CD4-positive, alpha-beta T cell treated with Interferon gamma for 1 hour (primary cell): ENCODE data around the gene TNS4.

Experiments used
- DNase-seq: peaks from one replicate; pipeline ENCODE4 v3.0.0-alpha.2; 2020

Gene TNS4

DNA sequence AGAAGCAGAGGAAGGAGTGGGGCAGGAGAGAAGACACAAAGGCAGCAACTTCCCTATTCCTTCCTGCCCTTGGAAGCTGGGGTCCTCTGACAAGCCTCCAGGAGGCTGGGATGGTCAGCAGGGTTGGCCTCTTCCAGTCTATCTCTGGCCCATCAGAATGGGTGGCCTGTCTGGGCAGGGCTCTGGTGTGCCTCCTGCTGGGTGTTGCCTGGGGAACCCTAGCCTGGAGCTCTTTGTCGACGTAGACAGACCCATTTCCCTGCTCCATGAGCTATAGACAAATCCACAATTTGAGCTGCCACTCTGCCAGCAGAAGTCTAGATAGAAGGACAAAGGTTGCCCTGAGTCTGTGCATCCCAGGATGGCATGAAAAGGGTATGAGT is 46.8 kb downstream of the TNS4 start:
- DNase-seq: no peak

DNA sequence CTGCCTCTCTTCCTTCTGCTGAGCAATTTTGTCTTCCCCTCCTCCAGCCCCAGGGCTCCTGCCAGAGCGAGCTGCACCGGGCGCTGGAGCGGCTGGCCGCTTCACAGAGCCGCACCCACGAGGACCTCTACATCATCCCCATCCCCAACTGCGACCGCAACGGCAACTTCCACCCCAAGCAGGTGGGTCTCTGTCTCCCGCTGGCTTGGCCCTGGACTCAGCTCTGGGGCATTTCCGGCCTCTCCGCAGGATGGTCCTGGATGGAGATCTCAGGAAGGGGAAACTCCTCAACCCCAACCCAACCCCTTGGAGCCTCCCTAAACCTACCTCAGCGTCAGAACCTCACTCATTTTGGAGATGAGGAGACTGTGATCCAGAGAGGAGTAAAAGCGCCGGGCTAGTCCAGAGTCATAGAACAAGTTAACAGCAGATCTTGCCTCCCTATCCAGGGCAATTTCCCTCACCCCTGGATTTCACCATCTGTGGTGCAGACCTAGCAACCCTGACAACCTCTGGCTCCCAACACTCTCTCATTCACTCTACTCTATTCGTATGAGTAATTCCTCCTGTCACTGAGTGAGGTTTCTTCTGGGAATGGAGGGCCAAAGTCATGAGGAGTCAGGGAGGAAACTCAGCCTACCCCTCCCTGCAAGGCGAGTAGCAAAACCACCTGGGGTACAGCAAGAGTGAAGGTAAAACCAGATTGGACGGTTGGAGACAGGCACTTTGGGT is 47.4 kb downstream of the TNS4 start:
- no peak for DNase-seq

DNA sequence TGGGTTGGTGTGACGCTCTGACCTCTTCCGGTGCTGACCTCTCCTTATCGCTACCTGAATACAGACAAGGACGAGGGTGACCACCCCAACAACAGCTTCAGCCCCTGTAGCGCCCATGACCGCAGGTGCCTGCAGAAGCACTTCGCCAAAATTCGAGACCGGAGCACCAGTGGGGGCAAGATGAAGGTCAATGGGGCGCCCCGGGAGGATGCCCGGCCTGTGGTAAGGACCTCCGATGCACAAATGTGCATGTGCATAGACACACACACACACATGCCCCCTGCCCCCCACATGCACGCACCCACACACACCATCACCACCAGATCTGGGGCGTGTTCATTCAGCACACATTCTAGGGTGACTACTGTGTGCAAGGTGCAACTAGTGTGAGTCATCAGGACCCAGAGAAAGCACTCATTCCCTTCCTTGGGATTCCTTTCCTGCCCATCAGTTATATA is 48.5 kb downstream of the TNS4 start:
- DNase-seq: no peak

- no peak for DNase-seq
Measured at GRCh38 chr17:40452216-40452787, 49.1 kb downstream of the TNS4 start.

- no peak for DNase-seq
Measured at GRCh38 chr17:40451420-40451819, 50.0 kb downstream of the TNS4 start.

GRCh38 chr17:40450175-40450574 is 51.2 kb downstream of the TNS4 start:
- DNase-seq: peak; percentile 14

DNA sequence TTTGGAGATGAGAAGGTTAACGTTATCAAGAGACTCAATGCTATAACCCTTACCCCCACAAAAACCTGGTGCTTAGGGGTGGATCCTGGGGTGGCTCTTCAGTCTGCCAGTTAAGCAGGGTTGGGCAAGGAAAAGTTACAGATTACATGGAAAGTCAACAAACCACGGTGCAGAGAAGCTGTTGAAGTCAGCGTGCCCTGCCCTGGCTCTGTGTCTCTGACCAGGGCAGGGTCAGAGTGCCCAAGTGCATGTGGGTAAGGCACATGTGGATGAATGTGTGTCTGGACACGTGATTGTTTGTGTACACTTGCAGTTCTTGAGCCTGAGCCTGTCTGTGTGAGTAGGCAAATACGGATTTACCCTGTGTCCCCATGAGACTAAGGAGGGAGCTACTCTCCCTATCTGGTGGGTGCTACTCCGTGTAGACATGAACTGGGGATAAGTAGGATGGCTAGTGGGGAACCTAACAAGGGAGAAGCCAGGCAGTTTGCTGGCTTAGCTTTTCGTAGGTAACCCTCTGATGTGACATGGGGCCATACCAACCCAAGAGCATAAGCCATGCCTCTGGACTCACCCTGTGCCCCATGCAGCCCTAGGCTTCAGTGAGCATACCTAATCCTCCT is 52.7 kb downstream of the TNS4 start:
- no peak for DNase-seq

DNA sequence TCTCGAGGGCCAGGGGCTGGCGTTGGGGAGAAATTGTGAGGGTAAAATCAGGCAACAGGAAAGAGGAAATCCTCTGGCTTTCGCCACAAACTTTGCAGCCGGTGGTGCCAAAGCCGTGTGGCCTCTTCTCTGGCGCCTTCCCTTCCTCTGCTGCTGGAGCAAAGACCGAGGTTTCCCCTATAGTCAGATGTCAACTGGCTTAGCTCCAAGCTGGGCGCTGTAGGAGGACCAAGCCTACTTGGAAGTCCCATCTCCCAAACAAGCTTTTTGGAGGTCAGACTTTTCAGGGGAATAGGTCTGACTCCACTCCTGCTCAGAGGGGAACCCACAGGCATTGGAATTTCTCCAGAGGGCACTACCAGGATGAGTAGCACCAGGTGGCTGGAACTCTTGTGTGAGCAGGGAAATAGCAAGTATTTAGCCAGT is 53.2 kb downstream of the TNS4 start:
- DNase-seq: no peak

DNA sequence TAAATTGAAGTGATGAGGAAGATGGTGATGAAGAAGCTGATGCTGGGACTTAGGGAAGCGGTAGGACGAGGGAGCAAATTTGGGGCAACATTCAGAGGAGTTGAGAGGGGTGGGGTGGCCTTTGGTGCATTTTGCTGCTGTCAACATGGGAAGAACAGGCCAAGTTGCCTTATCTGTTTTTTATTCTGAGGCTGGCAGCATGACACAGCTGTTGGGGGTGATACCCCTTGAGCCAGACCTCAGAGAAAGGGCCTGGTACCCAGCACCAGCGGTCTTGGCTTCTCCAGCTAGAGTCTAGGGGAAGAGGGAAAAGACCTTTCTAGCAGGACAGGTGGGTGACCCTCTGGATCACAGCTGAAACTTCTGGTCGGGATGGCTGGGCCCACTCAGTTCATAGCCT is 53.6 kb downstream of the TNS4 start:
- DNase-seq: no peak

DNA sequence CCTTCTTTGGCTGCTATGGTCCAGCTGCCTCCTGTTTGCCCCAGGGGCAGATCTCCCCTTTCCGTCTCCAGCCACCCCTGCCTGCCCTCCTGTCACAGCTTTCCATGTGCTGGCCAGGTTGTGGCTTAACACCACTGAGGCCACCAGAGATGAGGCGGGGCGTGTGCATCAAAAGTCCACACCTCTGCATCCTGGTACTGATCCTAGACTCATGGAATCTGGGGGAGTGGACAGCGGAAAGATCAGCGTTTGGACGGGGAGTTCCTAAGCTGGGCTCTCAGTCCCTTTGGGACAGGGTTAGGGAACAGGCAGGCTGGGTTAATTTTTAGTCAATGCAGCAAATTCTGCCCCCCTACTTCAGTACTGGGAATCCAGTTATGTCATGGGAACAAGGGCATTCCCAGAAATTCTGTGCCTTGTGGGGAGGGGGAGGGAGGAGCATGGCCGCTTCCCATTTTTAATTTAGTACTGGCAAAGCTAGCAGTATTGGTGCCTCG is 54.2 kb downstream of the TNS4 start:
- no peak for DNase-seq

DNA sequence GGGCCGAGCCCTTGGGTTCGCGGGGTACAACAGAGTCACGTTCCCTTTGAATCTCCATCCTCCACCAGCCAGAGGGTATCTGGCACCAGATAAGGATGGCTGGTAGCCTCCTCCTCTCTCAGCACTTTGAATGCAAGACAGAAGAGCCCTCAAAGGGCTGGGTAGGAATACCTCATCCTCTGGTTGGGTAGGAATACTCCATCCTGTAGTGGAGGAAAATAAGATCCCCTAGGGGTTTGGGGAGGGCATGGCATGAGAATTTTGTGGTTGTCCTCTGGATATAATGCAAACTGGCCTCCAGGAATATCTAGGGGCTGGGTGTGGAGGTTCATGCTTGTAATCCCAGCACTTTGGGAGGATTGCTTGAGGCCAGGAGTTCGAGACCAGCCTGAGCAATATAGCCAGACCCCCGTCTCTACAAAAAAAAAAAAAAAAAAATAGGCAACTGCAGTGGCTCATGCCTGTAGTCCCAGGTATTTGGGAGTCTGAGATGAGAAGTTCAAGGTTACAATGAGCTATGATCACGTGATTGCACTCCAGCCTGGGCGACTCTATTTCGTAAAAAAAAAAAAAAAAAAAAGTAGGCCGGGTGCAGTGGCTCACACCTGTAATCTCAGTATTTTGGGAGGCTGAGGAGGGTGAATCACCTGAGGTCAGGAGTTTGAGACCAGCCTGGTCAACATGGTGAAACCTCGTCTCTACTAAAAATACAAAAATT is 55.5 kb downstream of the TNS4 start:
- no peak for DNase-seq

DNA sequence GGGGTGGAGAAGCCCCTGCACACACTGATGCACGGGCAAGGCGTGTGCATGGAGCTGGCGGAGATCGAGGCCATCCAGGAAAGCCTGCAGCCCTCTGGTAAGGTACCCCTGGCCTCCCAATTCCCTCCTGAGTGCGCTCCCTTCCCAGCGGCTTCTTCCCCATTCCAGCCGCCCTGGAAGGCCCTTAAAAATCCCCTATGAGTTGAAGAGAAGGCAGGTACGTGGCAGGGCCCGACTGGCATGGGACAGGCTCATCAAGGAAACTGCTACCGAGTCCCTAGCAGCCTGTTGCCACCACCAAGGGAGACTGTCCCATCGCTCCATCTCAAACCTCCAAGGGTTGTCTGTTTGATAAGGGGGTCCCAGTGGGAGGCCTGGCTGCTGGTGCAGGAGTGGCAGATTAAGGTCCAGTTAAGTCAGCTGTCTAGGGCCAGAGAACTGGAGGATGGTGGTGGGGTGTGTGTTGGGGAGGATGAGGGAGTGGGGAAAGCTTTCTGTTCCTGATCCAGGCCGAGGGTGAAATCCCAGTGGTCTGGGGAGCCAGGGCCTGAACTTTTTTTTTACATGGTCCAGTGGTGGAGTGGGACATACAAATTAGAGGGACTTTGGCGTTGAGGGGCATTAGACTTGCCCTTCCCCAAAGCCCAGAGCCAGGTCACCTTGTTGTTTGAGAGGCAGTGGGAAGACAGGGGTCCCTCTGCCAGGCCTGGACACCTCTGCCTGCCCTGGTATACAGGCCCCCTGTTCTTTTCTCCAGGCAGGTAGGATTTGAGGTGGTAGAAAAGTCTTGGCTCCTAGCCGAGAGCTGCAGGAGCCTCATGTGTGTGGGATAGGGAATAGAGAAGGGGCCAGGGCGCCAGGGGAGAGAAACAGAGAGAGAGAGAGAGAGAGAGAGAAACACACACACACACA is 57.2 kb downstream of the TNS4 start:
- no peak for DNase-seq

DNA sequence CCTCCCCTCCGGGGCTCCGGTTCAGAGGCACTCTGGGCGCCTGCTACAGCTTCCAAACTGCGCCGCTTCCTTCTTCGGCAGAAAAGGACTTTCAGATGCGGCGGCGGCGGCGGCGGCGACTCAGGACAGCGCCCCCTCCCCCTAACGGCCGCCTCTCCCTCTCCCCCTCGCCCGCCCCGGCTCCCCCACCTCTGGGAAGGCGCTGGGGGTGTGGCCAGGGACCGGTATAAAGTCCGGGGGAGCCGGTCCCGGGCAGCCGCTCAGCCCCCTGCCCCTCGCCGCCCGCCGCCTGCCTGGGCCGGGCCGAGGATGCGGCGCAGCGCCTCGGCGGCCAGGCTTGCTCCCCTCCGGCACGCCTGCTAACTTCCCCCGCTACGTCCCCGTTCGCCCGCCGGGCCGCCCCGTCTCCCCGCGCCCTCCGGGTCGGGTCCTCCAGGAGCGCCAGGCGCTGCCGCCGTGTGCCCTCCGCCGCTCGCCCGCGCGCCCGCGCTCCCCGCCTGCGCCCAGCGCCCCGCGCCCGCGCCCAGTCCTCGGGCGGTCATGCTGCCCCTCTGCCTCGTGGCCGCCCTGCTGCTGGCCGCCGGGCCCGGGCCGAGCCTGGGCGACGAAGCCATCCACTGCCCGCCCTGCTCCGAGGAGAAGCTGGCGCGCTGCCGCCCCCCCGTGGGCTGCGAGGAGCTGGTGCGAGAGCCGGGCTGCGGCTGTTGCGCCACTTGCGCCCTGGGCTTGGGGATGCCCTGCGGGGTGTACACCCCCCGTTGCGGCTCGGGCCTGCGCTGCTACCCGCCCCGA is 58.0 kb downstream of the TNS4 start, which contains the start of gene IGFBP4:
Gene IGFBP4 (plus strand): TSS at position 255 of the 792 bp plus-strand sequence. CDS start 286 bp downstream, at position 541.
- peak; percentile 72 for DNase-seq

GRCh38 chr17:40442392-40443195 is 58.8 kb downstream of the TNS4 start:
- no peak for DNase-seq

- DNase-seq: no peak
Measured at GRCh38 chr17:40440166-40440565, 61.3 kb downstream of the TNS4 start.

DNA sequence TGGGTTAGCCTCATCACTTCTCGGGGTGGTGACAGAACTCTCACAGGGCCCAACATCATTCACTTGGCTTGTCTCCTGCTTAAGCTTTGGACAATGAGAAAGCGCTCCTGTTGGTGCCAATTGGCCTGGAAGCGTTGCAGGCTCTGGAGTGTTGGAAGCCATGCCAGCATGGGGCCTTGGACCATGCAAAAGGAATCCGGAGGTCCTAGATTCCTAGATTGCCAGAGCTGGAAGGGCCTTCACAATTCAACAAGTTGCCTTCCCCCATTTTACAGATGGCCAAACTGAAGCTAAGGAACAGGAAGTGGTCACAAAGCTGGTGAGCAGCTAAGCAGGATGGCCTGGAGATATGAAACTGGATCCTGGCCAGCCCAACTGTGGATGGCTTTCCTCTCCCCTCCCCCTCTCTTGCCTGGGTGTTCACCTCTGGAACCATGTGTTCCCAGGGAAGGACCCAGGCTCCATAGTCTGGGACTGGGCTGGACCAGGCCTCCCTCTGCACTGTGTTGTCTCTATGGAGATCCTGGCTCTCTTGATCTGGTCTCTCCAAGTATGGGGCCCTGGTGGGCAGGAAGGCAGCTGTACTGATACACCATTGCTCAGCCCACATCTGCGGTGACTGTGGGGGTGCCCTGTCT is 64.2 kb downstream of the TNS4 start:
- no peak for DNase-seq

DNA sequence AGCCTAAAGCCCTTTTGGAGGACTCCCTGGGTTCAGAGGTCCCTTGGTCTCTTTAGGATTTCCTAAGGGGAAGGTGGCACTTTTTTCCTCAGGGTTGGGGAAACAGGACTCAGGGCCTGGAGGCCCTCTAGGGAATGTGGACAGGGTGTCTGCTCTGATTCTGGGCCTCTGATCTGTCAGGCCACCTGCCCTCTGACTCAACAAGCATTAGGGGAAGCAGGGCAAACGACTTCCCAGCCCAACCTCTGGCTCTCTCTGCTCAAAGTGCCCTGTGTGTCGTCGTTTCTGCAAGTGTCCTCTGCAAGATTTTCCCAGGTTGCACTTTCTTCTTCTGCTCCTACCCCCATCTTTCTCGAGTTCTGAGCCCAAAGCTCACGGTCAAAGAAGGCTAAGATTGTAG is 64.8 kb downstream of the TNS4 start:
- DNase-seq: no peak

- no peak for DNase-seq
Measured at GRCh38 chr17:40433551-40434415, 67.6 kb downstream of the TNS4 start.
